Gastrocnemius medialis (tissue), 4 donors: ENCODE data around the gene MTCL3.

Source experiments
- ATAC-seq, 2 donors: fragments of 150-250 bp; one replicate each; pipeline ENCODE4 v1.9.1; 2016
- DNase-seq, 2 donors: peaks; one replicate each; pipeline ENCODE4 v3.0.0-alpha.2; 2019
- H3K27ac ChIP-seq, 4 donors: fragments of 200-600 bp; sonication (generic); 1 replicate in 1 of 4; 2 replicates in 3 of 4; pipeline ENCODE4 v1.5.1; 2016 to 2018; ENCODE audit warnings: mild to moderate bottlenecking in 2 of 4, moderate library complexity in 1 of 4
- H3K27me3 ChIP-seq, 3 donors: fragments of 200-600 bp; sonication (generic) in 2 of 3; 1 replicate in 1 of 3; 2 replicates in 2 of 3; pipeline versions ENCODE4 v1.5.1 to v1.6.0; 2016 to 2019; ENCODE audit warnings: mild to moderate bottlenecking in 1 of 3, moderate library complexity in 1 of 3
- H3K36me3 ChIP-seq, 2 donors: fragments of 200-600 bp; sonication (generic) in 1 of 2; one replicate each; pipeline ENCODE4 v1.5.1; 2017 to 2018
- H3K4me1 ChIP-seq, 2 donors: fragments of 200-600 bp; sonication (generic) in 1 of 2; one replicate each; pipeline ENCODE4 v1.5.1; 2016 to 2017; ENCODE audit warnings: mild to moderate bottlenecking in 2 of 2
- H3K4me3 ChIP-seq, 4 donors: fragments of 200-600 bp; sonication (generic) in 3 of 4; 1 replicate in 1 of 4; 2 replicates in 3 of 4; pipeline ENCODE4 v1.5.1; 2016 to 2019; ENCODE audit warnings: mild to moderate bottlenecking in 2 of 4
- H3K9me3 ChIP-seq, 3 donors: fragments of 200-600 bp; sonication (generic) in 2 of 3; 1 replicate in 1 of 3; 2 replicates in 2 of 3; pipeline ENCODE4 v1.5.1; 2016 to 2019
- POLR2A ChIP-seq, 2 donors: fragments of 450-650 bp; IDR thresholded peaks; one replicate each; pipeline ENCODE4 v1.6.1; 2017; ENCODE audit warnings: antibody characterized with exemption in 2 of 2, mild to moderate bottlenecking in 2 of 2, moderate library complexity in 2 of 2
- in situ Hi-C, 4 donors: fragments of 200-750 bp; cut with MboI; loops; one replicate each; pipeline versions ENCODE4 v1.15.0 to v1.8.0; 2017; ENCODE audit warnings: low sequenced_read_pairs in 4 of 4
- intact Hi-C: fragments of 100-400 bp; cut with DNase I; formaldehyde crosslinking; loops from one replicate; pipeline ENCODE4 v1.15.1; 2023; ENCODE audit warnings: low total_unique reads
- TF ChIP-seq, protein P1 (sequence below), 5 experiments: fragments of 450-650 bp in 3 of 5; fragments of 200-600 bp in 2 of 5; sonication (generic) in 2 of 5; IDR thresholded peaks in 4 of 5; conservative IDR thresholded peaks in 1 of 5; 1 replicate in 4 of 5; 2 replicates in 1 of 5; pipeline ENCODE4 v1.5.1; 2016 to 2019; ENCODE audit warnings: antibody characterized with exemption in 5 of 5, mild to moderate bottlenecking in 3 of 5, moderate library complexity in 3 of 5

The MTCL3 gene

DNA sequence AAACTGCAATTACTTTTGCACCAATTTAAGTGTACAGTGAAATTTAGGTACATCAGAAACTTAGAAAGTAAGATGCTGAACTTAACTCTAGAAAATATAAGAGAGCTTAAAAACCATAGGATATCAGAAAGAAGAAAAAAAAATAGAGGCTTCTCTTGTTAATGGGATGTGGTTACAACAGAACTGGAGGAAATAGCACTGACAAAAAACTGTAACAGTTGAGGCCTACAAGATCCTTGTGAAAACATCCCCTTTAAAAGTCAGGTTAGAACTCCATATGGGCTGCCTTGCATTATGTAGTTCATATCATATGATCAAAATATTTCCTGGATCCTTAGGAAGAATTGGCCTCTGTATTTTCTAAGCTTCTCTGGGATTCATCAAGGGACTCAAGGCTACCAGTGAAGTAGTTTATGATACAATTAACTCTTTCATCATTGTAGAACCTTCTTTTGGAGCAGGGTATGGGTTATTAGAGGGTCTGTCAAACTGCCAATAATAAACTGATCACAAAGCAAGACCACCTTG lies 24.8 kb downstream of the MTCL3 start:
- Histone ChIP-seq H3K4me3 (no peak overlapping the region), H3K36me3 (no peaks in the 10 kb centered on the region), H3K27ac (no peak overlapping the region), H3K4me1 (no peaks in the 10 kb centered on the region), H3K27me3 (no peaks in the 10 kb centered on the region), H3K9me3 (no peaks in the 10 kb centered on the region)
- intact Hi-C loops = no loop called here
- ATAC-seq (no peak), DNase-seq (no peak)
- in situ Hi-C loops = no loop called here
- TF ChIP-seq, protein P1, sequence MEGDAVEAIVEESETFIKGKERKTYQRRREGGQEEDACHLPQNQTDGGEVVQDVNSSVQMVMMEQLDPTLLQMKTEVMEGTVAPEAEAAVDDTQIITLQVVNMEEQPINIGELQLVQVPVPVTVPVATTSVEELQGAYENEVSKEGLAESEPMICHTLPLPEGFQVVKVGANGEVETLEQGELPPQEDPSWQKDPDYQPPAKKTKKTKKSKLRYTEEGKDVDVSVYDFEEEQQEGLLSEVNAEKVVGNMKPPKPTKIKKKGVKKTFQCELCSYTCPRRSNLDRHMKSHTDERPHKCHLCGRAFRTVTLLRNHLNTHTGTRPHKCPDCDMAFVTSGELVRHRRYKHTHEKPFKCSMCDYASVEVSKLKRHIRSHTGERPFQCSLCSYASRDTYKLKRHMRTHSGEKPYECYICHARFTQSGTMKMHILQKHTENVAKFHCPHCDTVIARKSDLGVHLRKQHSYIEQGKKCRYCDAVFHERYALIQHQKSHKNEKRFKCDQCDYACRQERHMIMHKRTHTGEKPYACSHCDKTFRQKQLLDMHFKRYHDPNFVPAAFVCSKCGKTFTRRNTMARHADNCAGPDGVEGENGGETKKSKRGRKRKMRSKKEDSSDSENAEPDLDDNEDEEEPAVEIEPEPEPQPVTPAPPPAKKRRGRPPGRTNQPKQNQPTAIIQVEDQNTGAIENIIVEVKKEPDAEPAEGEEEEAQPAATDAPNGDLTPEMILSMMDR (IDR thresholded peaks at IDR 0.05 in 4 of 5, conservative IDR thresholded peaks at IDR 0.05 in 1 of 5) = no peak
- no peak for TF ChIP-seq POLR2A (IDR thresholded peaks at IDR 0.05)

DNA sequence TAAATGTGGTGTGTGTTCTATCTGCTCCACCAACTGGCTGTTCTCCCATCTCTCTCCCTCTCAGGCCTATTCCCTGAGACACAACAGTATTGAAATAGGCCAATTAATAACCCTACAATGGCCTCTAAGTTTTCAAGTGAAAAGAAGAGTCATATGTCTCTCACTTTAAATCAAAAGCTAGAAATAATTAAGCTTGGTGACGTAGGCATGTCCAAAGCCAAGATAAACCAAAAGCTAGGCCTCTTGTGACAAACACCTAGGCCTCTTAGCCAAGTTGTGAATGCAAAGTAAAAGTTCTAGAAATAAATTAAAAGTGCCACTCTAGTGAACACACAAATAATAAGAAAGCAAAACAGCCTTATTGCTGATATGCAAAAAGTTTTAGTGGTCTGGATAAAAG lies 29.9 kb downstream of the MTCL3 start:
- TF ChIP-seq POLR2A (IDR thresholded peaks at IDR 0.05) = no peak
- TF ChIP-seq, protein P1 (IDR thresholded peaks at IDR 0.05 in 4 of 5, conservative IDR thresholded peaks at IDR 0.05 in 1 of 5) = no peak
- in situ Hi-C loops (no loop called here), intact Hi-C loops (no loop called here)
- H3K4me3 ChIP-seq = no peak overlapping the region
- peaks cover 0 to 4% of the 10 kb centered on the region in 2 donors for H3K4me1 ChIP-seq
- ATAC-seq = no peak
- no peak overlapping the region for H3K27ac ChIP-seq
- no peaks in the 10 kb centered on the region for H3K36me3 ChIP-seq
- H3K9me3 ChIP-seq = no peaks in the 10 kb centered on the region
- H3K27me3 ChIP-seq = no peaks in the 10 kb centered on the region
- no peak for DNase-seq

DNA sequence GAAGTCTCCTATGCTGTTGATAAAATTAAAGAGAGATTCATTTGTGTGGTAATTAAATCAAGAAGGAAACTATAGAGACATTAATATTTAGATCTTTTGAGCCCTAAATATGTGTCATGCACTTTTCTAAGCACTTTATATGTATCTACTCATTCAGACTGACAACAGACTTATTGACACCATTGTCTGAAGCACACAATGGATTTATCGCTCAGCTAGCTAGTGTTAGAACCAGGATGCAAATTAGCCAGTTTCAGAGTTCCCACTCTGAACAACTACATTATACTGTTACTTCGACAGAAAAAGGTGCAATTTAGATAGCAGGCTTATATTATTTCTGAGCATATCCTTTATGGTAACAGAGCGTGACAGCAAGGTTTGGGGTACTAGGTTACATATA lies 32.2 kb downstream of the MTCL3 start:
- no peak for DNase-seq
- TF ChIP-seq, protein P1 (IDR thresholded peaks at IDR 0.05 in 4 of 5, conservative IDR thresholded peaks at IDR 0.05 in 1 of 5) = no peak
- no peak for TF ChIP-seq POLR2A (IDR thresholded peaks at IDR 0.05)
- intact Hi-C loops = no loop called here

GRCh38 chr6:127484212-127484863 lies 34.8 kb downstream of the MTCL3 start:
- in situ Hi-C loops (no loop called here), intact Hi-C loops (no loop called here)
- Histone ChIP-seq H3K9me3 (no peaks in the 10 kb centered on the region), H3K4me1 (peaks cover 3 to 15% of the 10 kb centered on the region in 2 donors), H3K4me3 (peak overlapping the region in 2 of 4 donors; percentile 6 to 42), H3K27ac (no peak overlapping the region), H3K36me3 (no peaks in the 10 kb centered on the region), H3K27me3 (no peaks in the 10 kb centered on the region)
- ATAC-seq (peak in 1 of 2 donors; percentile 55), DNase-seq (no peak)
- TF ChIP-seq, protein P1 (IDR thresholded peaks at IDR 0.05 in 4 of 5, conservative IDR thresholded peaks at IDR 0.05 in 1 of 5) = no peak
- no peak for TF ChIP-seq POLR2A (IDR thresholded peaks at IDR 0.05)

More for the DNA sequence above, 32.2 kb downstream of the MTCL3 start:
- H3K27ac ChIP-seq = no peak overlapping the region
- no peaks in the 10 kb centered on the region for H3K9me3 ChIP-seq
- ATAC-seq = no peak
- H3K27me3 ChIP-seq = no peaks in the 10 kb centered on the region
- H3K4me1 ChIP-seq = peaks cover 3 to 15% of the 10 kb centered on the region in 2 donors
- H3K4me3 ChIP-seq = no peak overlapping the region
- no peaks in the 10 kb centered on the region for H3K36me3 ChIP-seq
- in situ Hi-C loops = no loop called here
